Measurements from ENCODE around the gene DLG2.

DLG2 gene

GRCh38 chr11:83951521-83951920 is 1675.6 kb downstream of the DLG2 start:
- no peak for DNase-seq

GRCh38 chr11:83948200-83948599 is 1678.9 kb downstream of the DLG2 start:
- DNase-seq, result no peak

- no peak for DNase-seq
Observed at GRCh38 chr11:83945976-83946375, 1681.2 kb downstream of the DLG2 start.

GRCh38 chr11:83941050-83941449 is 1686.1 kb downstream of the DLG2 start:
- no peak for DNase-seq

GRCh38 chr11:83938148-83938547 is 1689.0 kb downstream of the DLG2 start:
- DNase-seq, result no peak

GRCh38 chr11:83933008-83933407 is 1694.1 kb downstream of the DLG2 start:
- DNase-seq, result no peak

GRCh38 chr11:83927422-83927821 is 1699.7 kb downstream of the DLG2 start:
- no peak for DNase-seq

- no peak for DNase-seq
Observed at GRCh38 chr11:83924795-83925542, 1702.2 kb downstream of the DLG2 start.

GRCh38 chr11:83923961-83924360 is 1703.2 kb downstream of the DLG2 start:
- DNase-seq, result no peak

GRCh38 chr11:83922953-83923352 is 1704.2 kb downstream of the DLG2 start:
- no peak for DNase-seq

GRCh38 chr11:83922318-83922717 is 1704.8 kb downstream of the DLG2 start:
- DNase-seq, result no peak

GRCh38 chr11:83921447-83922192 is 1705.5 kb downstream of the DLG2 start:
- DNase-seq, result no peak

GRCh38 chr11:83918476-83918875 is 1708.7 kb downstream of the DLG2 start:
- DNase-seq, result no peak

GRCh38 chr11:83914995-83915394 is 1712.1 kb downstream of the DLG2 start:
- DNase-seq, result no peak

GRCh38 chr11:83909579-83910534 is 1717.3 kb downstream of the DLG2 start:
- DNase-seq, result no peak

- no peak for DNase-seq
Observed at GRCh38 chr11:83908298-83908856, 1718.8 kb downstream of the DLG2 start.

- no peak for DNase-seq
Observed at GRCh38 chr11:83895516-83895915, 1731.6 kb downstream of the DLG2 start.

GRCh38 chr11:83881428-83881827 is 1745.7 kb downstream of the DLG2 start:
- DNase-seq, result no peak

- DNase-seq, result no peak
Observed at GRCh38 chr11:83871054-83871453, 1756.1 kb downstream of the DLG2 start.

GRCh38 chr11:83866655-83867054 is 1760.5 kb downstream of the DLG2 start:
- no peak for DNase-seq

- no peak for DNase-seq
Observed at GRCh38 chr11:83865636-83866461, 1761.3 kb downstream of the DLG2 start.

All from stimulated activated CD4-positive, alpha-beta T cell treated with anti-CD3 and anti-CD28 coated beads, Interleukin-1b, Interleukin-23, amount 100 ng/mL, for 48 hours (primary cell).